ENCODE measurements around the gene MOBP.
"Not testable (repeated sequence)": the region's sequence is repeated elsewhere in the genome, so short reads cannot be mapped to it uniquely, and the experiment has no call there.

The MOBP gene

DNA sequence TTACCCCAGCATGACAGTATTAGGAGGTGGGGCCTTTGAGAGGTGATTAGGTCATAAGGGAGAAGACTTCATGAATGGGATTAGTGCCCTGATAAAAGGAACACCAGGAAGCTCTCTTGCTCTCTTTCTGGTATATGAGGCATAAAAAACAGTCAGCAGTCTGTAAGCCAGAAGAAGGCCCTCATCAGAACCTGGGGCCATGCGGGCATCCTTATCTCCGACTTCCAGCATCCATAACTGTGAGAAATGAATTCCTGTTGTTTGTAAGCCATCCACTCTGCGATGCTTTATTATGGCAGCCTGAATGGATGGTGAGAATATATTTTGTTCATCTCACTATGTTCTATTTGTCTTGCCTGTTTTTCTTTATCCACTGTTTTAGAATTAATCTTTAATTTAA lies 17.7 kb upstream of the MOBP start:
- DNase-seq (ENCODE audit: low read depth), result no peak

DNA sequence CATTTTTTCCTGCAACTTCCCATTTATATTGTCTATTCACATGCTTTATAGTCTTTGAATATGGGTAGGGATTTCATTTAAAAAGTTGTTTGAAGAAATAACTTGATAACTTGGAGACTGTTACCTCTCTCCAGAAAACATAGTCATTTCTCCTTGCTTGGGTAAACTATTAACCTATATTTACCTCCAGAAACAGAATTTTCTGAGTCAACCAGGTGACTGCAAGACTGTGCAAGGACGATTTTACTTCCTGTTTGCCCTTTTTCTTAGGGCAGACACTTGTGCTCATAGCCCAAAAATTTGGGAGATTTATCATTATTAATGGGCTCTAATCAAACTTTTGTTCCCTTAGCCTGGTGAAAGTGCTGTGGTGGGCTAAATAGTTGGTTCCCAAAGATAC lies 14.3 kb upstream of the MOBP start:
- no peak for DNase-seq (ENCODE audit: low read depth)

DNA sequence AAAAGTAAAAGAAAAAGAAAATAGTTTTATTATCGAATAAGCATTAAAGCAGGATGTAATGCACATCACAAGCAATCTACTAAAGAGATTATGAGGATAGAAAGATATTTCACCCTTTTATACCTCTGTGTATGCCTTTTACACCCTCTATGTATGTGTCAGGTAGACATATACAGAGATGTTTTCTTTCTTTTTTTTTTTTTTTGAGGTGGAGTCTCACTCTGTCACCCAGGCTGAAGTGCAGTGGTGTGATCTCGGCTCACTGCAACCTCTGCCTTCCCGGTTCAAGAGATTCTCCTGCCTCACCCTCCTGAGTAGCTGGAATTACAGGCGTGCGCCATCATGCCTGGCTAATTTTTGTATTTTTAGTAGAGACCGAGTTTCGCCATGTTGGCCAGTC lies 13.6 kb upstream of the MOBP start:
- not testable (repeated sequence) for DNase-seq (ENCODE audit: low read depth)

- peak; percentile 46 for DNase-seq (ENCODE audit: low read depth)
Observed at GRCh38 chr3:39454591-39455217, 12.8 kb upstream of the MOBP start.

DNA sequence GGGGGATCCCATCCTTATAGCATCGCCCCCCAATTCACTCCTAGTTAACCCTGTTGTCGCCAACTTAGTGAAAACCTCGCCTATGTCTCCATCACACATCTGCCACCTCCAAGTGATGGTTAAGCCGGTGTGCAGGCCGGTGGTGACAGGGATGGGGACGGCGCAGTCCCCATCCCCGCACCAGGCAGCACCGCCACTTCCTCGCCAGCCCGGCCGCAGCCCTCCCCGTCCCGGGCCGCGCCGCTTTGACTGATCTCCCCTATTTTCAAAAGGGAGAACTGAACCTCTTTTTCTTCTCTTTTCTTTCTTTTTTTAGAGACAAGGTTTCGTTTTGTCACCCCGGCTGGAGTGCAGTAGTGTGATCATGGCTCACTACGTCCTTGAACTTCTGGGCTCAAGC lies 11.3 kb upstream of the MOBP start:
- no peak for DNase-seq (ENCODE audit: low read depth)

- no peak for DNase-seq (ENCODE audit: low read depth)
Observed at GRCh38 chr3:39457361-39457760, 10.1 kb upstream of the MOBP start.

DNA sequence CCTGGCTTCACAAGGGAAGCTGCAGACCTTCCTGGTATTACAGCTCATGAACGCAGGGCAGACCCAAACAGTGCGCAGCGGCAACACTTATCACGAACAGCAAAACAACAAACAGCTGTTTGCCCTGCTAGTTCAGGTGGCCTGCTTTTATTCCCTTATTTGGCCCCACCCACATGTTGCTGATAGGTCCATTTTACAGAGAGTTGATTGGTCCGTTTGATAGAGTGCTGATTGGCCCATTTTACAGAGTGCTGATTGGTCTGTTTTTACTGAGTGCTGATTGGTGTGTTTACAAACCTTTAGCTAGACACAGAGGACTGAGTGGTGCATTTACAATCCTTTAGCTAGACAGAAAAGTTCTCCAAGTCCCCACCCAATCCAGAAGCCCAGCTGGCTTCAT lies 8.9 kb upstream of the MOBP start:
- not testable (repeated sequence) for DNase-seq (ENCODE audit: low read depth)

DNA sequence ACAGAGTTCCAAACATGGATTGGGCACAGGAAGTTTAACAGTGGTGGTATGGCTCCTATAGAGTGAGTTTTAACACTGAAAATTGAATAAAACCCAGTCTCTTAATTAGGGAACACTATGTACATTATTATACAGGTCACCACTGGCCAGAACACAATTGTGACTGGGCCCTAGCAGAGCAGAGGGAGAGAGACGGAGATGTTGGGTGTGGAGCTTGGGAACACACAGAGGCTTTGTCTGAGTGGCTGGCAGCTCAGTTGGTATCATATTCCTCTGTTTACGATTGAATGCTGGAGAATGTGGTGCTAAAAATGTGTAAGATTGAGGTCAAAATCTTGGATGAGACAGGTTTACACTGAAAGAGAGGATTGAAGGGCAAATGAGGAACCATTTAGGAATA lies 6.8 kb upstream of the MOBP start:
- no peak for DNase-seq (ENCODE audit: low read depth)

DNA sequence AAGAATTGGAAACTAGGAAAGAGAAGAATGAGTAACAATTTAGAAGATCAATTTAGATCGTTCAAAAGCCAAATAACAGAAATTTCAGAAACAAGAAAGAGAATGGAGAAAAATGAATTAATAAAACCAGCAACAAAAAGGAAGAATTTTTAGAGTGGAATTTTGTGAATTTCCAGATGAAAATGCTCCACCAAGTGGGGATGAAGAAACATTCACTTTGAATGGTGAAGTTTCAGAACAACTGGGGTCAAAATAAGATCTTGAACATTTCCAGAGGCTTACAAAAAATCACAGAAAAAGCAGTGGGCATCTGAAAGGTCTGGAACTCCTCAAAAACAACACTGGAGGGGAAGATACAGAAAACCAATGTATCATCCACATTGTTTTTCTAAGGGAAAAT lies 4.2 kb upstream of the MOBP start:
- no peak for DNase-seq (ENCODE audit: low read depth)

GRCh38 chr3:39466988-39467387 lies 492 bp upstream of the MOBP start:
- no peak for DNase-seq (ENCODE audit: low read depth)

GRCh38 chr3:39468108-39468436 lies 592 bp downstream of the MOBP start:
- no peak for DNase-seq (ENCODE audit: low read depth)

DNA sequence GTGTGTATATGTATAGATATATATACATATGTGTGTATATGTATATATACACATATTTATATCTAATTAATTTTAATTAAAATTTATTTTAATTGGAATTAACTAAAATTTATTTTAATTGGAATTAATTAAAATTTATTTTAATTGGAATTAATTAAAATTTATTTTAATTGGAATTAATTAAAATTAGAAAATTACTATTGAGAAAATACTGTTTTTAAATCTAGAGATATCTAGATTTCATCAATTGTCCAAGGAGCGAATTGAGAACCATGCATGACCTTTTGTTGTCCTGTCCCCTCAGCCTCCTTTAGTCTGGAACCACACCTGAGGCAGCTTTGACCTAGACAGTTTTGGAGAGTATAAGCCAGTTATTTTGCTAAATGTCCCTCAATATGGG lies 1.8 kb downstream of the MOBP start:
- no peak for DNase-seq (ENCODE audit: low read depth)

GRCh38 chr3:39469945-39470344 lies 2.5 kb downstream of the MOBP start:
- DNase-seq (ENCODE audit: low read depth), result no peak

DNA sequence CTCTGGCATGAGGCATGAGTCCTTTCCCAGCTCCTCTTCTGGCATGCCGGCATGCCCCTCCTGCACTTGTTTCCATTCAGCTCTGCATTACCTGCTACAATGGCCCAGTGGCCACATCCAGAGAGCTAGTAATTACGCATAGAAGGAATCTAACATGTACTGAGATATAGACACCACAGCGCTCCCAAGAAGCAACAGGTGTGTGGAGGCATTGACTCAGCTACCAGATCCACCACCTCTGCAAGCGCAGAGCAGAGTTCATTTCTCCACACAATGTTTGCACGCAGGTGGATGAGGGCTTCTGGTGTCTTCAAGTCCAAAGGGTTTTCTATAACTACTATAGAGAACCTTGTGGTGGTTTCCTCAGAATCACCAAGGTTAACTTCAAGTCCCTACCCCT lies 4.2 kb downstream of the MOBP start:
- DNase-seq (ENCODE audit: low read depth), result no peak

DNA sequence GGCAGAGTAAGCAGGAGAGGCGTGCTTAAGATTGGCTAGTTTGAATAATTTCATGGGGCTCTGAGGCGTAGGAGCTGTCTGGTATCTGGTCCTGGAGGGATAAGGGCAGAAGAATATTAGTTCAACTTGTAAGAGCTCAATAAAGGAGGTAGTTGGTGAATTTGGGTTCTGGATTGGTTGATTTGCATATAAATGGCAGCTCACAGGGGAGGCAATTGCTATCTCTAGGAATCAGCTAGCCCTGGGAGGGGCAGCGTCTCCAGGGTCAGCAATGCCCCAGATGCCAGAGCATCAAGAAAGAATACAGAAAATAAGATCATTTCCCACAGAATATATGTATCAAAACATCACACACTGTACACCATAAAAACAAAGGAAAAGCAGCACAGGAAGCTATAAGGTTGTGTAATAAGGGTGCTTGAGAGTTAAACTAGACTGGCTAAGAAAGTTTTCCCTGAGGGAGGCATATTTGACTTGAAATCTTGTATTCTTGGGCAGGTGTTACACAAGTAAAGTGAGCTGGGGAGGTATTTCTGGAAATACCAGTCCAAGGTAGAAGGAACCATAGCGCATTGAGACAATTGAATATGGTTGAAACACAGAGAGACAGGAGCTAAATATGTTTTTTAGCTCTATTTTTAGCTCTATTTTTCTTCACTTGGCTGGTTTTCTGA lies 6.1 kb downstream of the MOBP start:
- no peak for DNase-seq (ENCODE audit: low read depth)

DNA sequence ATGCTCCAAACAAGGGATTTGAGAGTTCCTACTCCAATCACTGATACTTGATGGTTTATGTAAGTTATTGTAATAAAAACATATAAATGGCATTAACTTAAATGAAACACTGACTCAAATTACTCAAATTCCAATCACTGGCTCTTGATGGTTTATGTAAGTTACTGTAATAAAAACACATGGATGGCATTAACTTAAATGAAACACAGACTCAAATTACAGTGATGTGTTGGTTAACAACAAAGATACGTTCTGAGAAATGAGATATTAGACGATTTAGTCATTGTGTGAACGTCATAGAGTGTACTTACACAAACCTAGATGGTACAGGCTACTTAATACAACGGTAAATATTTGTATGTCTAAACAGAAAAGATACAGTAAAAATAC lies 6.6 kb downstream of the MOBP start:
- DNase-seq (ENCODE audit: low read depth), result no peak

DNA sequence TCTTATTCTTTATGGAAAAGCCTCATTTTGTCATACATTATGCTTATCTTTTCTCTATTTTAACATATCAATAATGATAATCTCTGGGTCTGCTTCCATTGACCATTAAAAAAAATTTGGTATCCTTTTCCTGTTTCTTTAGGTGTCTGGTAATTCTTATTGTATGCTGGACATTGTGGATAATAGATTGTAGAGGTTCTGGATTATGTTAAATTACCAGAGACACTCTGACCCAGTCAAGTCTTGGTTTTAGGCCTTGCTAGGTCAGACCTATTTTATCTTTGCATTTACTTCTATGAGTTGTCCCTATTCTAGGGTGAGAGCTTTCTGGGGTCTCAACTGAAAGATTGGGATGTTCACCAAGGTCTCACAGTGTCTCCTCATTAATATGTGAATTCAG lies 9.3 kb downstream of the MOBP start:
- no peak for DNase-seq (ENCODE audit: low read depth)

- DNase-seq (ENCODE audit: low read depth), result no peak
Observed at GRCh38 chr3:39478226-39478625, 10.7 kb downstream of the MOBP start.

- no peak for DNase-seq (ENCODE audit: low read depth)
Observed at GRCh38 chr3:39479701-39480414, 12.4 kb downstream of the MOBP start.

DNA sequence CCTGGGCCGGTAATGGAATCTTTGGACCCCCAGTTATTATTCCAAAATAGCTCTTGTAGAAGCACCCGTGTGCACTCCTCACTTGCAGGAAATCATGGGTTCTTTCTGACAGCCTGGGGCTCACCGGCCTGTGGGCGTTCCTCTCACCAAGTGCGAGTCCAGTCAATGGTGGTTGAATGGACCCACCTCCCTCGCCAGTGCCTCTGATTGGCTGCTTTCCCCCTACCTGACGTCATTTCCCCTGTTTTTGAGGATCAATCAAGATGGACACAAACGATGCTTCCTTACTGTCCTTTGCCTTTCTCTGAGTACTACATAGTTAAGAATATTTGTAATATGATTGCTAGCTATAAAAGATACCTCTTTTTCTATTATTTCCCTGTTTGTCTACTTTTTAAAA lies 18.1 kb downstream of the MOBP start:
- DNase-seq (ENCODE audit: low read depth), result no peak

DNA sequence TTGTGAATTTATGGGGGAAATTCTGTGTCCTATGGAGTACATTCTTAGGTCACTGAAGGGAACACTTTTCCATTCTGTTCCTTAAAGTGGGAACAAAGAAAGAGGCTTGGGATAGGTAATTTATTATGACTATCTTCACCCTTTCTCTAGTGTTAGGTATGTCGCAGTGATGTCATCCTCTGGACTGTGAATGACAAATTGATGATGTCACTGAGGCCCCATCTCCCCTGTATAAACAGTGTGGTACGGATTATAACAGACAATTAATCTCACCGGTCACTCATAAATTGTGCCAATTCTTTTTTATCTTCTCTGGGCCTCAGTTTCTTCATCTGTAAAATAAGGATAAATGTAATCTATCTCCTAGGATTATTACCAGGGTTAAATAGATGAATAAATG lies 23.5 kb downstream of the MOBP start:
- no peak for DNase-seq (ENCODE audit: low read depth)

DNA sequence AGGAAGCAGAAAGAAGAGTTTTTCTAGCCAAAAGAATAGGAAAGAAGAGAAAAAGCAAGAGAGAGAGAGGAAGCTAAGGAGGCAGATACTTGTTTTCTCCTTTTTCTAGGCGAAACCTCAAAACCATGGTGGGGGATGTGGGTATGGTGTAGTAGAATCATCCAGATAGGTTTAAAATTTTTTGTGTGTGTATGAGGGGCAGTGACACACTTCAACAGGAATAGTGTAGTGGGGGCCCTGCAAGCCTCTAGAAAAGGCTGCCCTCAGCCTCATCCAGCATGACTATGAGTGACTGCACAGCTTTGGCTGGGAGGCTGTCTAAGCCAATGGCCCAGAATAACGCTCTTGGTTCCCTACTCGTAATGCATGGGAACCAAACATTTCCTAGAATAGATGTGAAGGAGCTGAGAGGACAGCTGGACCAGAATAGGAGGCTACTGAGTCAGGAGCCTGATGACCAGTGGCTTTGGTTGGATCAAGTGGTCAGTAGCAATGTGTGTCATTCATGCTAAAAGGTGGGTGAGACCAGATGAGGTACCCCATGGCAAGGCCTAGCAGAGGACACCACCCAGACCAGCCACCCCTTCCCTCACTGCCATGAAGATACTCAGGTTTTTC lies 24.4 kb downstream of the MOBP start:
- DNase-seq (ENCODE audit: low read depth), result no peak

DNA sequence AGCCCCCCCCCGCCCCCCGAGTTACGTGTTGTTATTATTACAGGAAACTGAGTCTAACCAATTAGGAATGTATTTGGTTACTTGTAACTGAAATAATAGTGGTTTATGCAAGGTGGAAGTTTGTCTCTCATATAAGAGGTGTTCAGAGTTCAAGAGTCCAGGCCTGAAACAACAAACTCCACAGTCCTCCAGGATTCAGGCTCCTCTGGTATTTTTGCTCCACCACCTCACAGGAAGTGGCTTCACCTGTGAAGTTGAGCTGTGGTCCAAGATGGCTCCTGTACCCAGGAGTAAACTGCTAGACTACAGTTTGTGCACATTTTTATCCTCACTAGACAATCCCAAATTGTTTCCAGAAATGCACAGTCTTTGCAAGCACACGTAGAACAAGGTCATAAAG lies 27.3 kb downstream of the MOBP start:
- no peak for DNase-seq (ENCODE audit: low read depth)

All from amniotic epithelial cell (primary cell).